ENCODE results near the gene PREX1.
A peak's percentile ranks its signal among the peaks of the same experiment; 100 is the strongest.

The PREX1 gene

GRCh38 chr20:48679011-48679410, 148.8 kb downstream of the PREX1 start:
- no peak for DNase-seq (ENCODE audit: low read depth)

GRCh38 chr20:48678421-48678820, 149.4 kb downstream of the PREX1 start:
- DNase-seq (ENCODE audit: low read depth): no peak

DNA sequence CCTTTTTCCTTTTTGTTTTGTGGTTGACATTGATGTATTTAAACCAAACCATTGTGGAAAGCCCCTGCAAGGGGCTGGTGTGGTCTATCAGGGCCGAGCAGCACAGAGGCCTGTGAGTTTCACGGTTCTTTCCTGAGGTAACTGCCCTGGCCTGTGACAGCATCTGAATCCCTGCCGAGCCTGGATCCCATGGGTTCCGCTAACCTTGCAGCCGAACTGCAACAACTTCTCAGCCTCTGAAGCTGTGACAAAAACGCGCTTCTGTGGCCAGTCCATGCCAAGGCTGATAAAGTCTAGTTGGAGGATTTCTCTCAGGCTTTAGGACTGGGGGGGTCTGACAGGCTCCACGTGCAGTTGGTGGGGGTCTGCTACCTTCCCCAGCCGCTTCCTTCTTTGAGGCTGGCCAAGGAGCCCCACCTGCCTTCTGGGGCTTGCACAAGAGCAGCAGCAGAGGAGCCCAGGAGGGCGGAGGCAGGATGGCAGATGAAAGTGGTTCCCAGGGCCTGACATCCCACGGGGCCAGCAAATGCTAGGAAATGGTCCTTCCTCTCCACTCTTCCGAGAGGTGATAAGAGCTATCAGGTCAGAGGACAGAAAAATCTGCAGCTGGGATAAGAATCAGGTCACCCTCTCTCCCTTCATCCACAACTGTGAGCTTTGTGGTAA, 150.9 kb downstream of the PREX1 start:
- DNase-seq (ENCODE audit: low read depth): no peak

GRCh38 chr20:48676125-48676524, 151.7 kb downstream of the PREX1 start:
- no peak for DNase-seq (ENCODE audit: low read depth)

DNA sequence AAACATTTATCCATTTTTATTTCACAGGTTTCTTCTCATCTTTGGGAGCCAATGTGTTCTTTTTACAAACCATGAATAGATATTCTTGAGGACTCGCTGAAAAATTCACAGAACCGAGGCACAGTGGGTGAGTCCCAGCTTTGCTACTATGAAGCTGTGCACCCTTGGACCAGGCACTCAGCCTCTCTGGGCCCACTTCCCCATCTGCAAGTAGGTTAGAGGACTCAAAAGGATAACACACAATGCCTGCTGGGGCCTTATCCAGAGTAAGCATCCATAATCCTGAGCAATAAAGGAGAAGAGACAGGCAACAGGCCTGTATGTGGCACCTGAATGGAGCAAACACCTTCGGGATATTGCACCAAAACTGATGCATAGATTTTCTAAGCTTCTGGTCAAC, 153.3 kb downstream of the PREX1 start:
- DNase-seq (ENCODE audit: low read depth): no peak

DNA sequence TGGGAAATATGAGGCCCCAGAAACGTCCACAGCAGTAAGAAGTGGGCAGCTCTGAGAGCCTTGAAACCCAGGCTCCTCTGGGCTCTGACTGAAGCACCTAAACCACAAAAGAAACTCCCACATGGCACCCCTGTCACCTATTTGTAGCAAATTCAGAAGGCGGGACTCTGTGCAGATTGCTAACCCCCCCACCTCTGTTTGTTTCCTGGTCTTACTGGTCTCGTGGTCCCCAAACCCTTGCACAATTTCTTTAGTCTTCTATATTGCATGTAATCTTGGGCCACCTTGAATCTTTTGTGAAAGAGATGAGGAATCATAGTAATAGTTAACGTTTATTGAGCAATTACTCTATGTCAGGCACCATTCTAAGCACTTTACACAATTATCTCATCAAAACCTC, 154.3 kb downstream of the PREX1 start:
- no peak for DNase-seq (ENCODE audit: low read depth)

DNA sequence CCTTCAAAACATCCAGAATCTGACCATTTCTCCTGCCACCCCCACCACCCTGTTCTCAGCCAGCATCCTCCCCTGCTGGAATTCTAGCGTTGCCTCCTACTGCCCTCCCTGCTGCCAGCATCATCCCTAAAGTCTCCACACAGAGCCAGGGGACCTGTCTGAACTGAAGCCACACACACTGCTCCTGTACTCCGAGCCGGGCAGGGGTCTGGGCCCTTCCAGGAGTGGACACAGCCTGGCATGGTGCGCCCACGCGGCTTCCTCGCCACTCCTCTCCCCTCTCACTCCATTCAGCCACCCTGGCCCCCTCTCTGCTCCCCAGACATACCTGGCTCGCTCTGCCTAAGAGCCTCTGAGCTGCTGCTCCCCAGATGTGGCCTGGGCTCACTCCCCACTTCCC, 155.5 kb downstream of the PREX1 start:
- no peak for DNase-seq (ENCODE audit: low read depth)

- DNase-seq (ENCODE audit: low read depth): no peak
Measured at GRCh38 chr20:48671141-48671540, 156.7 kb downstream of the PREX1 start.

DNA sequence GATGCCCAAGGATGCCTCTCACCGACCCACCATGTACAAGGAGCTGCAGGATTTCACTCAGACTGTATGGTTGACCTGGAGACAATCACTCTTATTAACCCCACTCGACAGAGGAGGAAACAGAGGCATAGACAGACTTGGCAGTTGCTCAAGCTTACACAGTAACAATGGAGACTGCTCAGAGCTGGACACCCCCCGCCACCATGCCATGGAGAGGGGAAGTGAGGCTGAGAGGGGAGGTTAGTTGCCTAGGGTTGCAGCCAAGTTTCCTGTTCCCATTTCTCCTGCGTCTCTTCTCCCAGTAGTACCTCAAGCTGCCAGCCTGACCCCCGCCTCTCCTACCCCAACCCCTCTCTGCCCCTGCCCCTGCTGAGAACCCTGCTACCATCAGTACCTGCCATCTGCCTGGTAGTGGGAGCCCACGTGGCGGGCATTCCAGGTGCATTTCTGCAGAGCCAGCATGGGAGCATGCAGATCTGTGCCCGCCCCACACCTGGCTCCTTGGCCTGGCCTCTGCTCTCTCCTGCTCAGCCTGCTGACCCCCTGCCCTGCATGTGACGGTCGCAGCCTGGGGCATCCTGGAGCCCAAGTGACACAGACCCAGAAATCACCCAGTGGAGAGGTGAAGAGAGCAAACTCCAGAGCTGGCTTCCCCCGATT, 157.7 kb downstream of the PREX1 start:
- no peak for DNase-seq (ENCODE audit: low read depth)

GRCh38 chr20:48668451-48668946, 159.3 kb downstream of the PREX1 start:
- no peak for DNase-seq (ENCODE audit: low read depth)

- DNase-seq (ENCODE audit: low read depth): no peak
Measured at GRCh38 chr20:48667889-48668413, 159.8 kb downstream of the PREX1 start.

DNA sequence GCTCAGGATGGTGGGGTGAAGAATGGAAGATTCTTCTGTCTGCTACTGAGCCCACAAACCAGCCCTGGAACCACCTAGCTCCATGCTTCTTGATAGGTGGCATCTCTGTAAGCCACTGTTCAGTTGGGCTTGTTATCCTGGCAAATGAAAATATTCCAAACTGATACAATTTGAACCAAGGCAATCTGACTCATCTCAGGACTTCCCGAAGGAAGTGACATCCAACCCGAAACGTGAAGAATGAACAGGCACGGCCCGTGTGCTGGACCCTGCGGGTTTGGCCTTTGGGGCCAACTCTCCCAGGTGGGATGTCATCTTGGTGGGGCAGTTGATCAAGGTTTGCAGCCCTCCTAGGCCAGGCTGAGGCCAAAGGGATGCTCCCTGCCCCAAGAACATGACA, 160.3 kb downstream of the PREX1 start:
- no peak for DNase-seq (ENCODE audit: low read depth)

DNA sequence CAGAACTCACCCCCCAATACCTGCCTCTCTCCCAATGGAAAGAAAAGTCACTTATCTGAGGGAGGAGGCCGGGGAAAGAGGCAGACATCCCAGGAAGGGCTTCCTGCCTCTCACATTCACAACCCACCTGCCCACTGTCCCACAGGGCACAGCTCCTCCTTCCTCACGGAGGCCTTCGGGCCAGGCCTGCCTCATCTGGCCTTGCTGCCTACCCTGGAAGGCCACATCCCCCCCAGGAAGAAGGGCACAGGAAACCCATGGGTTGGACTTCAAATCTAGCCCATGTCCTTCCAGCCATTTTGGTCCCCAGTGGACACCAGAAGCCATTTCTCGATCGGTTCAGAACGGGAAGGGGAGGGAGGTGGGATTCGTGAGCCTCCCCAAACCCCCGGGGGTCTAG, 162.0 kb downstream of the PREX1 start:
- no peak for DNase-seq (ENCODE audit: low read depth)

GRCh38 chr20:48662711-48663110, 165.1 kb downstream of the PREX1 start:
- no peak for DNase-seq (ENCODE audit: low read depth)

DNA sequence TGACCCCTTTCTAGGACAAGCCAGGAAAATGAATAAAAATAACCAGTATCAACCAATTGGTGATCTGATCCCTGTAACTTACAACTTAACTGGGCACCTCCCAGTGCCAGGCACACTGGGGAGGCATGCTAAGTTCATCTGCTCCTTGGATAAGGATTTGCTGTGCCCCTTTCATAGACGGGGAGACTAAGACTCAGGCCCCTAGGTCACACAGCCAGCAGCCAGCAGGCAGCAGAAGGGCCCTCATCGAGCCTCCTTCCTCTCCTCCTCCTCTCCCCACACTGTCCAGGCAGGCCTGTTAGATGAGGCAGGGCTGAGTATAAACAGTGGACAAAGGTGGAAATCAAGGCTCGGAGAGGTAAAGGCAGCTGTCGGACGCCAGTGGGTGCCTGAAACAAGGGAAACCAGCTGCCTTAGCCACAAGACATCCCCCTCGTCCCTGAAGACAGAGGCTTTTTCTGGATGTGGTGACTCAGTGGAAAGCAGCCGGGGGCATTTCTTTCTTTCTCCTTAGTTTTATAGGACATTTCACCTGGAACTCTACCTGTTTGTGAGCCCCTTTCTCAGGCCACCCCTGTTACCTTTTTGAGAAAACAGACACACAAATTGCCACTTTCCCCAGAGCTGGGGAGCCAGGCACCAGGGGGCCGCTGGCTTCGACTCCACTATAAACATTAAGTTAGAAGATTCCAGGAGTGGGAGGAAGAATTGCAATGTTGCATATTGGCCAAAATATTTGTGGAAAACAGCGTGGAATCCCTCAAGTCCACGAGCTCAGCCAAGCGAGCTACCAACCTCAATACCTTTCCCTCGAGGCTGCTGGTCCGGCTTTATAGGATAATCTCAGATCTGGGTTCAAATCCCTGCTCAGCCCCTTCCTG, 166.0 kb downstream of the PREX1 start:
- no peak for DNase-seq (ENCODE audit: low read depth)

- no peak for DNase-seq (ENCODE audit: low read depth)
Measured at GRCh38 chr20:48660788-48661187, 167.0 kb downstream of the PREX1 start.

DNA sequence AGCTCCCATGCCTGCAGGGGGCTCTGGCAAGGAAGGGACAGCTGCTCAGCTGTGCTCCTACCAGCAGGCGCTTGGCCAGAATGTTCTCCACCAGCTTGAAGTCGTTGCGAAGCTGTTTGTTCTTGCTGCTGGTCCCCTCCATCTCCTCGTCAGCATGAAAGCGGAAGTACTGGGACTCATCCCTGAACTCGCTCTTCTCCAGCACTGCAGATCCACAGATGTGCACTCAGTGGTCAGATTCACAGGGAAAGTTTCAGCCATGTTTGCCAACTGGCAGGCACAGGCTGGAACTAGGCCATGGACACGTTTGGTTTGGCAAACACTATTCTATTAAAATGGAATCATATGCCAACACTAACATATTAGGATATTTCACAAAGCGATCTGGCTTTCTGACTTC, 167.9 kb downstream of the PREX1 start:
- no peak for DNase-seq (ENCODE audit: low read depth)

- DNase-seq (ENCODE audit: low read depth): no peak
Measured at GRCh38 chr20:48658505-48658904, 169.3 kb downstream of the PREX1 start.

DNA sequence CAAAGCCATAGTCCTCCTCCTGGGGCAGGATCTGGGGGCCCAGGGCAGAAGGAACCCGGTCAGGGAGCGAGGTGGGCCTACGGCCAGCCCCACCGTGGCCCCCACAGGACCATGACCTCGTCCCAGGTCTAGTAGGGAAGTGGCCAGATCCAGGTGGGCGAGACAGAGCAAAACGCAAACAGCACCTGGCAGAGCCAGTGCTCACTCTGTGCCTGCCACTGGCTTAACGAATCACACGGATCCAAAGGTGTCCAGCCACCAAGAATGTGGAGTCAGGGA, 169.7 kb downstream of the PREX1 start:
- no peak for DNase-seq (ENCODE audit: low read depth)

- peak; percentile 33 for DNase-seq (ENCODE audit: low read depth)
Measured at GRCh38 chr20:48657426-48658197, 170.2 kb downstream of the PREX1 start.

DNA sequence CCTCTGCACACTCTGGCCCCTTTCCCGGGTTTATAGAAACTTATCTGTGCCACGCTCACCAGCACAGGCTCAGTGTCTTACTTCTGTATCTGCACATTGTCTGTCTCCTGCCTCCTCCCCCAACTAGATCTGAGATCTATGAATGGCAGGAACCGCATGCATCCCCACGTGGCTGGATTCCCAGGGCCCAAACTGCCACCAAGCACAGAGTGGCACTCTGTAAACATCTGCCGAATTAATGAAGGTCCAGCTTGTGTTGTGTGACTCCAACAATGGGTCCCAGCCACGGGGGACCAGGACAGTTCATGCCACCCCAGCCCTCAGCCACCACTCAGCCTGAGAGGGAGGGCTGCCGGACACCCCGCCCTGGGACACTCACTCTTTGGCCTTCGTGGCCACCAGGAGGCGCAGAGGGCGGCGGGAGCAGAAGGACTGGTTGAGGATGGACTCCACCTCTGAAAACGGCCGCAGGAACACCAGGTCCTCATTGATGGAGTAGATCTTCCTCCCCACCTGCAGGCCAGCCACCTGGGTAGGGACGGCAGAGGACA, 171.1 kb downstream of the PREX1 start:
- DNase-seq (ENCODE audit: low read depth): no peak

DNA sequence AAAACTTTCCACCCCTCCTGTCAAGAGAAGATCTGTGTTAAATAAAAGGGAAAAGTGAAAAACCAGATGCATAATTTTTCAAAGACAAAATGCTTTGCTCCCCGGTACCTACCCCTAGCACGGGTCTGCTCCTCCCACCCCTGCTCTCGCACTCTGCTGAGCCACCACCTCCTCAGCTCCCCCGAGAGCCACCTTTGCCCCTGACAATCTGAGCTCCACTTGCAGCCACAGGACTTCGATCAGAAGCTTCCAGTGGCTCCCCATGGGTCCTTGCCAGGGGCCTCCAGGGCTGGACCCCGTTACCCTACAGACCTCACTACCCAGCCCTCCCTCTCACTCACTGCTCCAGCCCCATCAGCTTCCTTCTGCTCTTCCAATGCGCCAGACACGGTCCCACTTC, 171.7 kb downstream of the PREX1 start:
- DNase-seq (ENCODE audit: low read depth): no peak
